WI38 (cell line): ENCODE measurements around the gene ABCA2.

Experiments used
- H3K4me3 ChIP-seq: 2 replicates; pipeline ENCODE4 v1.5.1; 2011; ENCODE audit warnings: low read depth, mild to moderate bottlenecking, control low read depth, low read length
- TF ChIP-seq, protein P1 (sequence below): IDR thresholded peaks from 2 replicates; pipeline ENCODE4 v1.5.1; 2012; ENCODE audit warnings: low read depth, mild to moderate bottlenecking, control low read depth, low read length

Gene ABCA2

DNA sequence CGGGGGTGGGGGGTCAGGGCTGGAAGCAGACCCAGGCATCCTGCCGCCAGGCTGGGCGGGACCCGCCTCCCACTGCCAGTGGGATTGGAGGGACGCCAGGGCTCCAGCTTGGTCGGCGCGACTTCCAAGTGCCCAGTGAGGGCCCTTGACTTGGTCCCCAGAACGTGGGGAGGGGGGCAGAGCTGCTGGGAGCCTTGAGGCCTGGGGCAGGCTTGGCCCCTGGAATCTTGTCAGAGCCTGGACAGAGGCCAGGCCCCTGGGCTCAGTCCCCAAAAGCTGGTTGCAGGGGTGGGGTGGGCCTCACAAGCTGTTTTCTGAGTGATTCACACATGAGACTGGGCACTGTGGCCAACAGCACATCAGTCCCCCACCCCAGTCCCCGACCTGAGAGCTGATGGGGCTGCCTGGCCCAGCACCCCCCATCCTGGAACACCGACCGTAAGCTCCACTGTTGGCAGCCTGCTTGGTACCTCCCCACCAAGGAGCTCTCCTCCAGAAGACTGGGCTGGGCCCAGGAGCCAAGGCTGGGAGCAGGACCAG lies 32.2 kb downstream of the ABCA2 start:
- TF ChIP-seq, protein P1, sequence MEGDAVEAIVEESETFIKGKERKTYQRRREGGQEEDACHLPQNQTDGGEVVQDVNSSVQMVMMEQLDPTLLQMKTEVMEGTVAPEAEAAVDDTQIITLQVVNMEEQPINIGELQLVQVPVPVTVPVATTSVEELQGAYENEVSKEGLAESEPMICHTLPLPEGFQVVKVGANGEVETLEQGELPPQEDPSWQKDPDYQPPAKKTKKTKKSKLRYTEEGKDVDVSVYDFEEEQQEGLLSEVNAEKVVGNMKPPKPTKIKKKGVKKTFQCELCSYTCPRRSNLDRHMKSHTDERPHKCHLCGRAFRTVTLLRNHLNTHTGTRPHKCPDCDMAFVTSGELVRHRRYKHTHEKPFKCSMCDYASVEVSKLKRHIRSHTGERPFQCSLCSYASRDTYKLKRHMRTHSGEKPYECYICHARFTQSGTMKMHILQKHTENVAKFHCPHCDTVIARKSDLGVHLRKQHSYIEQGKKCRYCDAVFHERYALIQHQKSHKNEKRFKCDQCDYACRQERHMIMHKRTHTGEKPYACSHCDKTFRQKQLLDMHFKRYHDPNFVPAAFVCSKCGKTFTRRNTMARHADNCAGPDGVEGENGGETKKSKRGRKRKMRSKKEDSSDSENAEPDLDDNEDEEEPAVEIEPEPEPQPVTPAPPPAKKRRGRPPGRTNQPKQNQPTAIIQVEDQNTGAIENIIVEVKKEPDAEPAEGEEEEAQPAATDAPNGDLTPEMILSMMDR: no peak

DNA sequence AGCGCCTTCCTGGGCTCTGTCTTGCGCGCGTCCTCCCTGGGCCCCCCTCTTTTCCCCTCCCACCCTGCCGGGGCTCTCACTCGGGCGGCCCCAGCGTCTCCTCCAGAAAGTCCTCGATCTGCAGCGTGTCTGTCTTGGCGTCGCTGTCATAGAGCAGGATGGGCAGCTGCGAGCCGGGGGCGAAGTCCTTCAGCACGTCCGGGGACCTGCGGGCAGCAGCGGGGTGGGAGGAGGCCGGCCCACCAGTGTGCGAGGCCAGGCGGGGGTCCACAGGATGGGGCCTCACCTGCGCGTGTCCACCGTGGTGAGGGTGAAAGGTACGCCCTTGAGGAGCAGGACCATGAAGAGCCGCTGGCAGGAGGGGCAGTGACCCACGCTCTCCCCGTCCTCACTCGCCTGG lies 32.7 kb downstream of the ABCA2 start:
- H3K4me3 ChIP-seq: no peak overlapping the region
- TF ChIP-seq, protein P1: no peak

More for the DNA sequence above, 32.2 kb downstream of the ABCA2 start:
- no peak overlapping the region for H3K4me3 ChIP-seq

GRCh38 chr9:136994888-136995230 lies 33.2 kb downstream of the ABCA2 start:
- TF ChIP-seq, protein P1: no peak
- no peak overlapping the region for H3K4me3 ChIP-seq

DNA sequence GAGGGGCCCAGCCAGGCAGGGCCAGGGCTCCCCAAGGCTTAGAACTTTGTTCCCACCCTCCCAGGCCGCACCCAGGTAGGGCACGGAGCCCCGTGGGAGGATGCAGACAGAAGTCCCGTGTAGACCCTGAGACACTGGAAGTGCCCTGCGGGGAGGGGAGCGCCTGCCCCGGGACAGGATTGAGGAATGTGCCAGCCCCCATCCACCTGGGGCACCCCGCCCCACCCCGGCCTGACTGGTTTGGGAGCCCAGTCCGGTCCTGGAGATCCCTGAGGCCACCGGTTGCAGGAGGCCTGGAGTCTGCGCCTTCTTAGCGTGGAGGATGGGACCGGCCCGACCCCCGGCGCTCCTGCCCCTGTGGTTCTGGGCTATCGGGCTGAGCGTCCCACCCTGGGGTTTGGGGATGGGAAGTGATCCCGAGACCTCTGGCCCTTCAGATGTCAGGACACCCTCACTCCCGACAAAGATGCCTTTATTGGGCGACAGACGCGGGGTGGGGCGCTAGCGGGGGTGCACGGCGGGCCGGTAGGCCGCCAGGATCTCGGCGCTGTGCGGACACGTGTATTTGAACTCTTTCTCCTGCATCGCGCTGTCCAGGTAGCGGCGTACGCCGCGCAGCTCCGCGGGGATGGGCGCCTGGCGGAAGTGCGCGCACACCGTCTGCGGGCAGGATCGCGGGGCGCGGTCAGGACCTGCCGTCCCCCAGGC lies 33.7 kb downstream of the ABCA2 start:
- TF ChIP-seq, protein P1: no peak
- H3K4me3 ChIP-seq: no peak overlapping the region

DNA sequence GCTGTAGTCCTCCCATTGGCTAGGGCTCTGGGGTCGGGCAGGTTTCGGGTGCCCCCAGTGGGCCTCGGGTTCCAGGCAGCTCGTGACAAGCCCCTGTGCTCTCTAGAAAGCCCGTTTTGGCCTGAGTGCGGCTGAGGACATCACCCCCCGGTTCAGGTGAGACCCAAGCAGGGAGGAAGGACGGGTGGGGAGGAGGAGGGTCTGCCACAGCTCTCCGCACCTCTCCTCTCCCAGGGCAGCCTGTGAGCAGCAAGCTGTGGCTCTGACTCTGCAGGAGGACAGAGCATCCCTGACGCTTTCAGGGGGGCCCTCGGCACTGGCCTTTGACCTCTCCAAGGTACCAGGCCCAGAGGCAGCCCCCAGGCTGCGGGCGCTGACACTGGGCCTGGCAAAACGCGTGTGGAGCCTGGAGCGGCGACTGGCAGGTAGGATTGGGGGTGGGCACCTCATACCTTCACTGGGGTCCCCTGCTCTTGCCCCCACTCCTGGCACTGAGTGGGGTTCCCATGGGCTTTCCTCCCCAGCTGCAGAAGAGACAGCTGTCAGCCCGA lies 35.1 kb downstream of the ABCA2 start:
- TF ChIP-seq, protein P1: no peak

DNA sequence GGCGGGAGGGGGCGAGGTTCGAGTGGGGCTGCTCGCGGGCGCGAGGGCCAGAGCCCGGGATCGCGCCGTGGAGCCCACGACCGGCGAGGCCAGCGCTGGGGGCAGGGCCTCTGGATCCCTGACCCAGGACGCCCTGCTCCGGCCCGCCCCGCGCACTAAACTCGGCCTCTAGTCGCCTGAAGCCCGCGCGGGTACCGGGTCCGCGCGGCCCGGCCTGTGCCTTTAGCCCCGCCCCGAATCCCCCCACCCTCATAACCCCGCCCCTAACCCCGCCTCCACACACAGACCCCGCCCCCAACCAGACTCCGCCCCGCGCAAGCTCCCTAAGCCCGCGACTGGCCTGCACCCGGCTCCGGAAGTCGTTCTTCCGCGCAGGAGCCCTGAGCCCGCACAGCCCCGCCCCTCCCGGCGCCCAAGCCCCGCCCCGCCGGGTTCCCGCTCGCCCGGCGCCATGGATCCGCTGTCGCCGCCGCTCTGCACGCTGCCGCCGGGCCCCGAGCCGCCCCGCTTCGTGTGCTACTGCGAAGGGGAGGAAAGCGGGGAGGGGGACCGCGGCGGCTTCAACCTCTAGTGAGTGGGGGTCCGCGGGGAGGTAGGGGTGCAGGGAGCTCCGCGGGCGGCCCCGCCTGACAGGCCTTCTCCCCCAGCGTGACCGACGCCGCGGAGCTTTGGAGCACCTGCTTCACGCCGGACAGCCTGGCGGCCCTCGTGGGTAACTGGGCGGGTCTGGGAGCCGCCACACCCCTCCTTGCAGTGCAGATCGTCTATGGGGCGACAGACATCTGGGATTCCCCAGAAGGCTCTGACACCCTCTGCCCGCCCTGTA lies 35.8 kb downstream of the ABCA2 start, which contains the start of gene PAXX:
Gene PAXX (plus strand): TSS at position 430 of the 826 bp plus-strand sequence. CDS start 22 bp downstream, at position 452.
- TF ChIP-seq, protein P1: no peak

More for the DNA sequence above, 35.1 kb downstream of the ABCA2 start:
- H3K4me3 ChIP-seq: peak overlapping the region; percentile 79

More for the DNA sequence above, 35.8 kb downstream of the ABCA2 start, which contains the start of gene PAXX:
- peak within 1 kb of the TSS; percentile 79 for H3K4me3 ChIP-seq
